Activated CD8-positive, alpha-beta memory T cell treated with anti-CD3 and anti-CD28 coated beads for 24 hours (primary cell): ENCODE measurements around the gene GALK1.
"Not testable (repeated sequence)": the region's sequence is repeated elsewhere in the genome, so short reads cannot be mapped to it uniquely, and the experiment has no call there.

Experiments used
- DNase-seq: peaks from one replicate; pipeline ENCODE4 v3.0.0-alpha.2; 2020

GALK1 gene

DNA sequence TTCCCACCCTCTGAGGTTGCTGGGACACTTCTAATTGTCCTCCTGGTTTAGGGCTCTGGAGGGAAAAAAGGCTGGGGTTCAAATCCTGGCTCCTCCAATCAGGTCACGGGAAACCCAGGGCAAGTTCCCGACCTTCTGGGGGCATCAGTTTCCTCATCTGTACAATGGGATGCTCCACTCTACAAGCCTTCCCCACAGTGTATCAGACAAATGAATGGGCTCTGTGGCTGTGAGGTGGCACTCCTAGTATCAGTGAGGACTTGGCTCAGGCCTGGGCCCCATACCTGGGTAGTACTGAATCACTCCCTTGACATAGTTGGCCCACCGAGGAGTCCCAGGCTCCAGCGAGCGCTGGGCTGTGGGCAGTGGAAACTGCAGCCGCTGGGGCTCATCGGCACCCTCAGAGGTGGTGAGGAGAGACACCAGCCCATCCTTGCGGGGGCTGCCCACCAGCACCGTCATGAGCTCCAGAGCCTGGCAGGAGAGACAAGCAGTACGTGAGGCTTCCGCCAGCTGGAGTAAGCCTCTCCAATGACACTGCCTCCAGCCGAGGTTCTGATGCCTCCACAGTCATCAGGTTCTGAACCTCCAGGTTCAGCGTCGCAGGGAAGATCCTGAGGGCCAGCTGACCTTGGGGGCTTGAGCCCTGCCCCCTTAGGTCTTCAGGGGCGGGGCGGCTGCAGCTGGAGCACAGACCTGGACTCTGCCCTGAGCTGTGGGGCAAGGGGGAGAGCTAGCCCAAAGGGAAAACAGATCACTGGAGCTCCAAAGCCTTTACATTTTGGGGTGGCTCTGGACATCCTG is 1.2 kb downstream of the GALK1 start:
- DNase-seq, result no peak

GRCh38 chr17:75763269-75763607 is 1.8 kb downstream of the GALK1 start:
- DNase-seq, result no peak

DNA sequence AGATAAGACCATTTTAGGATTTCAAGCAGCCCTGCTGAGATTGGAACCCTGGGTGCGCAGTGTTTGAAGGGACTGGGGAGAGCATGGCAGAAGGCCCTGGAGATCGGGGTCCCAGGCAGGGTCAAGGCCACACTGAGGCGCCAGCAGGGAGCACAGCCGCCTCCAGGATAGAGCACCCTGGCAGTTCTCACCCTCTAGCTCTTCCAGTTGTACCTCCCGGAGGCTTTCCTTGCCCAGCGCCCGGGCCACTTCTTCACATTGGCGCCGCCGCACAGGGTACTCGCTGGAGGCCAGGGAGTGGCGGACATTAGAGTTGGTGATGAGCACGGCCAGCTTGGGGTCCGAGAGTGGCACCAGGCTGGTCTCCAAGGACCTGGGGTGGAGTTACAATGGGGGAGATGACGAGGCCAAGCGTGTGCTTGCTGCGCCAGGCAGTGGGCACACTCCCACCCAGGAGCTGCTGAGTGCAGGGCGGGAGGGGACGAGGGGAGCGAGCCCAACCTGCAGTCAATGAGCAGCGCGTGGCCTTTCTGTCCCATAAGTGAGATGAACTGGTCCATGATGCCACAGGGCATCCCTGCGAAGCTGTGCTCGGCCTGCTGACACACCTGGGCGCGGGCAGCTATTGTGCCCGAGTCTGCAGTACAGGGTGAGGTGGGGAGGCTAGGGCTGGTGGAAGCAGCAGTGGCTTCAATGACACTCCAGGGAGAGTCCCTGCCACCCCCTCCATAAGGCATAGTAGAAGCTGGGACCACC is 2.3 kb downstream of the GALK1 start:
- no peak for DNase-seq

GRCh38 chr17:75759978-75760640 is 4.9 kb downstream of the GALK1 start:
- not testable (repeated sequence) for DNase-seq

DNA sequence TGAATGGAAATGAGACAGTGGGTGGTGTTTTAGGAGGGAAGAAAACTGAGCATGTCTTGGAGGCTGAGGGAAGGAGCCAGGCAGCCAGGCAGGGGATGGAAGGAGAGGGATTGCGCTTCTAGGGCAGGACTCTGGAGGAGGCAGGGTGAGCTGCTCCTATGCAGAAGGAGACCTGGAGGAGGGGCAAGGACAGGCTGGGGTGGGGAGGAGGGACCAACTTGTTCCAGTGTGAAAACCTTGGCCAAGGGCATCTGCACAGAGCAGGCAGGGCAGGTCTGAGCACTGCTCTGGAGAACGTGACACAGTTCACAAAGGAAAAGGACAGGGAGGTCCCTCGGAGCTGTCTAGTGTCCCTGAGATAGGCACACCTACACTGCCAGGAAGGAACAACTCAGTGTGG is 5.5 kb downstream of the GALK1 start:
- DNase-seq, result no peak

DNA sequence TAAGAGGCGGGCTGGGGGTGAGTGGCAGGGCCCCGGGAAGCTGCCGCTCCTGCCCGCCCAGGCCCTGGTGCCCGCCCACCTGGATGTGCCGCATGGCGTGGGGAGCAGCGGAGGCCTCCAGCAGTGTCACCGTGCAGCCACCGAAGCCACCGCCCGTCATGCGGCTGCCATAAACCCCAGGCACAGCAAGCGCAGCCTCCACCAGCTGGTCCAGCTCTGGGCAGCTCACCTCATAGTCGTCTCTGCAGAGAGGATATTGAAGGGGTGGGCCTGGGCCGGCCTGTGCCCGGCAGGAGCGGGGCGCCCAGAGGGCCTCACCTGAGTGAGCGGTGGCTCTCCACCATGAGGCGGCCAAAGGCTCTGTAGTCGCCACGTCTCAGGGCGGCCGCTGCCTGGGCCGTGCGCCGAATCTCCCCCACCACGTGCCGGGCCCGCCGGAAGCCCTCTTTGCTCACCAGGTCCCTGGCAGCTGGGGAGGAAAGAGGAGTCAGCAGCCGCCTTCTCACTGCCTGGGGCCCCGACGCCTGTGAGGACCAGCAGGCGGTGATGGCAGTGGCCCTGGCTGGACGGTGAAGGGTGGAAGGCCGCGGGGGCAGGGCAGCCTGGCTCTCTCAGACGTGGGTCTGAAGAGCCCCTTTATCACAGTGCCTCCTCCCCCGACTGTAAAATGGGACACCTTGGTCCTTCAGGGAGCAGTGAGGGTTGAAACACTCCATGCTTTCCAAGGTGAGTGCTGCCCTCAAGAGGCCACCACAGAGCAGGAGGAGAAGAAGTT is 6.7 kb downstream of the GALK1 start:
- DNase-seq, result no peak

DNA sequence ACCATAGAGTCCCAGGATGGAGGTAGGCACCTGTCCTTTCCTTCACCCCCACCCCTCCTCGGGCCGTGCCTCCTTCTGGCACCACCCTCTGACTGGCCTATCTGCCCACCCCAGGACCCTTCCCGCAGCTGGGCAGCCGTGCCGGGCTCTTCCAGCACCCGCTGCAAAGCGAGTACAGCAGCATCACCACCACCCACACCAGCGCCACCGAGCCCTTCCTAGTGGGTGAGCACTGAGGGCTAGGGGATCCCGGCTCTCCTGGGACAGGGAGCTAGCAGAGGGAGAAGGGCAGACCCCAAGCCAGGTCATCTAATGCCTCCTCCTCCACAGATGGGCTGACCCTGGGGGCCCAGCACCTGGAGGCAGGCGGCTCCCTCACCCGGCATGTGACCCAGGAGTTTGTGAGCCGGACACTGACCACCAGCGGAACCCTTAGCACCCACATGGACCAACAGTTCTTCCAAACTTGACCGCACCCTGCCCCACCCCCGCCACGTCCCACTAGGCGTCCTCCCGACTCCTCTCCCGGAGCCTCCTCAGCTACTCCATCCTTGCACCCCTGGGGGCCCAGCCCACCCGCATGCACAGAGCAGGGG is 7.8 kb downstream of the GALK1 start:
- DNase-seq, result no peak

DNA sequence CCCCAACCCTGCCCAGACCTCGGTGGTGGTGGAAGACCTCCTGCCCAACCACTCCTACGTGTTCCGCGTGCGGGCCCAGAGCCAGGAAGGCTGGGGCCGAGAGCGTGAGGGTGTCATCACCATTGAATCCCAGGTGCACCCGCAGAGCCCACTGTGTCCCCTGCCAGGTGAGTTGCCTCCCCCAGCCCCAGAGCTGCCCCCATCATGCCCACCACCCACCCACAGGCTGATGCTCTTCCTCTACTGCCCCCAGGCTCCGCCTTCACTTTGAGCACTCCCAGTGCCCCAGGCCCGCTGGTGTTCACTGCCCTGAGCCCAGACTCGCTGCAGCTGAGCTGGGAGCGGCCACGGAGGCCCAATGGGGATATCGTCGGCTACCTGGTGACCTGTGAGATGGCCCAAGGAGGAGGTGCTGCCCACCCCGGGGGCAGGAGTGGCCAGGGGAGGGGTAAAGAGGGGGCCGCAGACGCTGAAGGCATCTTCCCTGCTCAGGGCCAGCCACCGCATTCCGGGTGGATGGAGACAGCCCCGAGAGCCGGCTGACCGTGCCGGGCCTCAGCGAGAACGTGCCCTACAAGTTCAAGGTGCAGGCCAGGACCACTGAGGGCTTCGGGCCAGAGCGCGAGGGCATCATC is 8.4 kb downstream of the GALK1 start:
- DNase-seq, result no peak

- no peak for DNase-seq
Observed at GRCh38 chr17:75755990-75756389, 9.0 kb downstream of the GALK1 start.

DNA sequence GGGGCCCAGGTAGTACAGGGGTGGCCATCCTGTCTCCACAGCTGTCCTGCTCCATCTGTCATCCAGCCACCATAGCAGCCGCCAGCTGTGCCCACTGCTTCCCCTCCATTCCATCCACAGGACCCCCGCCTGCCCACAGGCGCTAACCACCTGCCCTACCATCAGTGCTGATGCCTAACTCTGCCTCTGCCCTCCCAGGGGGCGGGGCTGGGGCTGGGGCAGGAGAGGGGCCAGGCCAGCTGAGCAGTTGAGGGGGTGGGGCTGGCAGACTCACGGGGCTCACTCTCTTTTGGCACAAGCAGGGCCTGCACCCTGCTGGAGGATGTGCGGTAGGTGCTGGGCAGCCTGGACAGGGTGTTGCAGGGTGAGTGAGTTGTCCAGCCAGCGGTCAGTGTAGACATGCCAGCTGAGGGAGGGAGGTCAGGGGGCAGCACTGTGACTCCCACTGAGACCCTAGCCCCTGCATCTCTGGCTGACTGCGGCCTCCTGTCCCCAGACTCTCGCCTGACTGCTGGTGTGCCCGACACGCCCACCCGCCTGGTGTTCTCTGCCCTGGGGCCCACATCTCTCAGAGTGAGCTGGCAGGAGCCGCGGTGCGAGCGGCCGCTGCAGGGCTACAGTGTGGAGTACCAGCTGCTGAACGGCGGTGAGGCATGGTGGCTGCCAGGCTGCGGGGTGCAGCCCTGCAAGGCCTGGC is 9.6 kb downstream of the GALK1 start:
- DNase-seq, result no peak

GRCh38 chr17:75754378-75755204 is 10.4 kb downstream of the GALK1 start:
- no peak for DNase-seq

GRCh38 chr17:75753514-75754377 is 11.2 kb downstream of the GALK1 start:
- peak; percentile 90 for DNase-seq

GRCh38 chr17:75752802-75753513 is 12.0 kb downstream of the GALK1 start:
- DNase-seq, result peak; percentile 61

DNA sequence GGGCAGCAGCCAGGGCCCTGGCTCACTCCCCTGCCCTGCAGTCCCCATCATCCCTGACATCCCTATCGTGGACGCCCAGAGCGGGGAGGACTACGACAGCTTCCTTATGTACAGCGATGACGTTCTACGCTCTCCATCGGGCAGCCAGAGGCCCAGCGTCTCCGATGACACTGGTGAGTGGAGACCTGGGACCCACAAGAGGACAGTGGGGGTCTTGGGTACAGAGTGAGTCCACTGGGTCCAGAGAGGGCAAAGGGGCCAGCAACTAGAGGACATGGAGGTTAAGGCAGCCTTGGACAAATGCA is 12.6 kb downstream of the GALK1 start:
- no peak for DNase-seq

- no peak for DNase-seq
Observed at GRCh38 chr17:75751676-75752404, 13.2 kb downstream of the GALK1 start.

GRCh38 chr17:75750661-75751423 is 14.2 kb downstream of the GALK1 start:
- DNase-seq, result no peak

DNA sequence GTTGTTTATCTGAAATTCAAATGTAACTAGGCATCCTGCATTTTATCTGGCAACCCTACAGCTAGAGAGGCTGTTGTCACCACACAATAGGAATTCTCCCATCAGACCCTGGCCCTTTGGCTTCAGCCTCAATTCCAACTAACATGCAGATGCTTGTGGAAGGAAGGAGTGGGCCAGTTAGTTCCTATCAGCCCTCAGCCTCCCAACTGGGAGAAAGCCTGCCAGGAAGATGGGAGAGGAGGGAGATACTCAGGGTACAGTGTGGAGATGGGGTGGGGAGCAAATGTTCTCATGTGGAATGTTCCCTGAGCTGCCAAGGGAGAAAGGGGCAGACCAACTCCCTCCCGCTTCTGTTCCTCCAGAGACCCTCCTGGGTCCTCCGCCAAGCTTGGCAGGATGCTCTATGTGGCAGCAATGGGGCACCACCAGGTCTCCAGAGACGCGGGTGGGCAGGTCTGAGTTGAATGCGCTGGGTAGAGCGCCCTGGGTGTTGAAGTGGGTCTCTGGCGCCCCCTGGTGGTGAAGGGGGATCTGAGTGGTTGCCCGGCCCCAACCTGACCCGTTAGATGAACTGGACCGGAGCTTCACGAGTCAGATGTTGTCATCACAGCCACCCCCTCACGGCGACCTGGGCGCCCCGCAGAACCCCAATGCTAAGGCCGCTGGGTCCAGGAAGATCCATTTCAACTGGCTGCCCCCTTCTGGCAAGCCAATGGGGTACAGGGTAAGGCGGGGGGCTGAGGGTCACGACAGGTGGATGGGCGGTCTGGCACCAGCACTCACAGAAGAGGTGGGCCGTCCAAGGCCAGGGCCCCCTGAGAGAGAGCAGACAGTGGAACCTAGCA is 15.2 kb downstream of the GALK1 start:
- peak; percentile 98 for DNase-seq
